Muscle layer of colon (tissue), 2 donors: ENCODE measurements around the gene TRPV2.

Experiments used
- H3K27ac ChIP-seq: one replicate; pipeline ENCODE4 v1.7.0; 2013; ENCODE audit warnings: low read depth, mild to moderate bottlenecking, low read length, moderate library complexity
- H3K27me3 ChIP-seq, 2 donors: one replicate each; pipeline ENCODE4 v1.7.0; 2013; ENCODE audit warnings: low read length in 2 of 2, mild to moderate bottlenecking in 2 of 2; ENCODE audit not compliant: insufficient read depth in 2 of 2, control insufficient read depth in 1 of 2
- H3K36me3 ChIP-seq: one replicate; pipeline ENCODE4 v1.7.0; 2013; ENCODE audit warnings: mild to moderate bottlenecking, low read length; ENCODE audit not compliant: insufficient read depth
- H3K4me1 ChIP-seq: one replicate; pipeline ENCODE4 v1.7.0; 2013; ENCODE audit warnings: mild to moderate bottlenecking, low read length; ENCODE audit not compliant: insufficient read depth
- H3K4me3 ChIP-seq, 2 donors: one replicate each; pipeline ENCODE4 v1.7.0; 2013; ENCODE audit warnings: low read length in 2 of 2, low read depth in 1 of 2, mild to moderate bottlenecking in 1 of 2, moderate library complexity in 1 of 2
- H3K9ac ChIP-seq: one replicate; pipeline ENCODE4 v1.7.0; 2013; ENCODE audit warnings: low read length
- H3K9me3 ChIP-seq: one replicate; pipeline ENCODE4 v1.7.0; 2013; ENCODE audit warnings: mild to moderate bottlenecking, low read length
- donor health status: abdominal sarcoma.
- donor health status: Adenocarcinoma of cecum.

Gene TRPV2

DNA sequence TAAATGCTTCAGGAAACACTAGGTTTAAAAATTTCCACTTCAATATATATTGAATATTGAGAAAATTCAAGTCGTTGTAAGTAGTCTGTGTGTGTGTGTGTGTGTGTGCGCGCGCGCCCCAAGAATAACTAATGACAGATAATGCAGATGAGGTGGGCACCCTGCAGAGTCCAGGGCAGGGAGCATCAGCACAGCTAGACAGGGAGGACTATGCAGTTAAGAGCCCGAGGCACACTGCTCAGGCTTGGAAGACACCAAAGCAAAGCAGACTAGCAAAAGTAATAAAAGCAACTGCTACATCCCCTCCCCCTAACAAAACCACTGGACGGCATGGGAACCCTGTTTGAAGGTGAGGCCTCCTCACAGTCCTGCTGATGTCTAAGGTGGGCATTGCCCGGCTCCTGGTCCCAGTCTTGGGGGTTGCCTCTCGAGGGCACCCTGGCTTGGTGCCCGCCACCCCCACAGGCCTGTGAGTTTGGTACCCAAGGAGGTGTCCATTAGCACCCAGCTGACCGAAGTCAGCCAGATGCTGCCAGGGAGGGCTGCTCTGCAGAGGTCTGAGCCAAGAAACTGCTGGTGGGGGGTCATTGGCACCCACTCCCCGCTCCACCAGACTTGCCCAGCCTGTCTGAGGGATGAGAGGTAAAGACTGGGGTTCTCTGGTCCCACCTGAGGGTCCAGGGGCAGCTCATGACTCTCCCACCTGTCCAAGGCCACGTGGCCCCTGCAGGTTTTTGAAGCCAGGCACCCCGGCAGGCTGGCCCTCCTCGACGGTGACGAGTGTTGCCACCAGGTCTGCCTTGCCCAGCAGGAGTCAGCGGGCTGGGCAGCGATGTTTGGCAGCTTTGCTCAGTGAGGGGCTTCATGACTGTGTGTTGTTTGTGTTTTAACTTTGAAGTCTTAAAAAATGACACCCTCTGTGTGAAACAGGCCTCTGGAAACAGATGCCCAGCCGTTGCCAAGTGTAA is 58.0 kb downstream of the TRPV2 start:
- peaks cover 13% of the 10 kb centered on the region for H3K4me1 ChIP-seq
- no peak overlapping the region for H3K4me3 ChIP-seq
- H3K36me3 ChIP-seq, result no peaks in the 10 kb centered on the region
- H3K9ac ChIP-seq, result no peak overlapping the region
- H3K9me3 ChIP-seq, result no peaks in the 10 kb centered on the region
- H3K27ac ChIP-seq, result no peak overlapping the region
- no peaks in the 10 kb centered on the region for H3K27me3 ChIP-seq

DNA sequence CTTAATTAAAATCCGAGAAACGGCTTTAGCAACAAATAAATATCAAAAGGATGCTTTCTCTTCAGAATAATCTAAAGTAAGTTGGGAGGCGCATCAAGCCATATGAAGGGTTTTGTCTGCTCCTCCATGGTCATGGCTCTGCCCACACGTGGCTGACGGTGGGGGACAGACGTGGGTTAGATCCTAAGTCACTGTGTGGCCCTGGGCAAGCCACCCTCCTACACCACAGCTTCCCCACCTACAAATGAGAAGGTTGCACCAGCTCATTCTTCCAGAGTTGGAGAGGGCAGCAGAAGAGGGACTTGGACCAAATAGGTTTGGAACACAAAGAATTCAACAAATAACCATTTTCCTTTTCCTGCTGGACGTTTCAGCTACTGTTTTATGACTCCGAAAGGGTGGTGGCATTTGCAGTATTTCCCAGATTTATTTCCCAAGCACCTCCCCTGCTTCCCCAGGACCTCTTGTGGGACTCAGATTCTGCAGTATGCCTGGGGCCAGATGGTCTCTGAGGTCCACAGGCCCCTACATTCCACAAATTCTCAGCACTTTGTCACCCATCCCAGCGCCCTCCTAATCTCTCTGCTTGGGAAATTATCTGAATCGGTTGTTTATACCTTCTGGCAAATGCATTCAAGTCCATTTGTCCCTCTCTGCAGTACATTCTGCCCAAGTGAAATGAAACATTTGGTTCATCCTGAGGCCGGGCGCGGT is 58.8 kb downstream of the TRPV2 start:
- Histone ChIP-seq H3K9ac (no peak overlapping the region), H3K4me3 (no peak overlapping the region), H3K4me1 (peaks cover 20% of the 10 kb centered on the region), H3K27ac (no peak overlapping the region), H3K9me3 (no peaks in the 10 kb centered on the region), H3K36me3 (no peaks in the 10 kb centered on the region), H3K27me3 (no peaks in the 10 kb centered on the region)

DNA sequence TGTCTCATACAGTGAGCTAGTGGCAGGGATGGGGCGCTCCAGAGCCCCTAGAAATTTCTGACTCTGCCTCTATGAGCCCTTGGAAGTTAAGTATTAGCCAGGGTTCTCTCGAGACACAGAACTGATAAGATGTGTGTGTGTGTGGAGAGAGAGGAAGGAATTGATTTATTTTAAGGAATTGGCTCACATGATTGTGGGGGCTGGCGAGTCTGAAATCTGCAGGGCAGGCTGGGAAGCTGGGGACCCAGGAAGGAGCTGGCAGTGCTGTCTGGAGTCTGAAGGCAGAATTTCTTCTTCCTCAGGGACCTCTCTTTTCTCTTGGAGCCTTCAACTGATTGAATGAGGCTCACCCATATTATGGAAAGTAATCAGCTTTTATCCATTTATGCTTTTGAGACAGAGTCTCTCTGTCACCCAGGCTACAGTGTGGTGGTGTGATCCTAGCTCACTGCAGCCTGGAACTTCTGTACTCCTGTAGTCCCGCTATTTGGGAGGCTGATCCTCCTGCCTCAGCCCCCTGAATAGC is 59.9 kb downstream of the TRPV2 start:
- Histone ChIP-seq H3K27me3 (no peaks in the 10 kb centered on the region), H3K27ac (no peak overlapping the region), H3K4me1 (peaks cover 20% of the 10 kb centered on the region), H3K4me3 (no peak overlapping the region), H3K9ac (no peak overlapping the region), H3K9me3 (no peaks in the 10 kb centered on the region), H3K36me3 (no peaks in the 10 kb centered on the region)

DNA sequence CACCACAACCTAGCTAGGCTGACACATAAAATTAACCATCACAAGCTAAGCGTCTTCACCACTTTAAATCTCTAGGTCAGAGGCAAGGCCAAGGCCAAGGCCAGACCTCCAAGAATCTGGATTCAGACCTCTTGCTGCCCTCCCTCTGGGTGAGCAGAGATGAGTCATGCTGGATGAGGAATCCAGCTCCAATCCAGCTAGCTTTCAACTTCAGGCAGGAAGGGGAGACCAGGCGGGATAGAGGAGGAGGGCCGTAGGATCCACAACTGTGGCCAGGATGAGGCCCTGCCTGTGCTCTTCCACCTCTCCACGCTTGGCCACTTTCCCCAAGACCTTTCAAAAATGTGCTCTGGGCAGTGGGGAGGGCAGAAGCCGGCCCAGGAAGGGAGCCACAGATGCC is 61.9 kb downstream of the TRPV2 start:
- H3K4me1 ChIP-seq, result peaks cover 20% of the 10 kb centered on the region
- H3K36me3 ChIP-seq, result no peaks in the 10 kb centered on the region
- no peak overlapping the region for H3K9ac ChIP-seq
- H3K4me3 ChIP-seq, result no peak overlapping the region
- H3K27me3 ChIP-seq, result no peaks in the 10 kb centered on the region
- peak overlapping the region; percentile 24 for H3K27ac ChIP-seq
- H3K9me3 ChIP-seq, result no peaks in the 10 kb centered on the region

DNA sequence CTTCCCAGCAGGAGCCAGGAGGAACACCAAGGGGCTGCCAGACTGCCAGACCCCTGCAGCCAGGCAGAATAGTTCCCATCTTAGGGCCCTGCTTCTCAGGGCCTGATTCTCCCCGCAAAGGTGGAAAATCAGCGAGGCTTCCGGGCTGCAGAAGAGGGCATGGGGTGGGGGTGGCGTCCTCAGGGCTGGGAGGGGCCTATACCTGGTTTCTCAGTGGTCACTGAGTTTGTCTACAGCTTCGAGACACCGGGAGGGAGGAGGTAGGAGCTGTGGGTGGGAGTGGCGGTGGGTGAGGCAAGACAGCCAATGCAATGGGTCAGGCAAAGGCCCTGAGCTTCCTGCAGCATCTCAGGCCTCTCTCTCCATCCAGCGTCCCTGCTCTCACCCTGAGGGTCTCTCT is 62.3 kb downstream of the TRPV2 start:
- Histone ChIP-seq H3K36me3 (no peaks in the 10 kb centered on the region), H3K4me3 (no peak overlapping the region), H3K27ac (no peak overlapping the region), H3K27me3 (no peaks in the 10 kb centered on the region), H3K4me1 (peaks cover 20% of the 10 kb centered on the region), H3K9me3 (no peaks in the 10 kb centered on the region), H3K9ac (no peak overlapping the region)

DNA sequence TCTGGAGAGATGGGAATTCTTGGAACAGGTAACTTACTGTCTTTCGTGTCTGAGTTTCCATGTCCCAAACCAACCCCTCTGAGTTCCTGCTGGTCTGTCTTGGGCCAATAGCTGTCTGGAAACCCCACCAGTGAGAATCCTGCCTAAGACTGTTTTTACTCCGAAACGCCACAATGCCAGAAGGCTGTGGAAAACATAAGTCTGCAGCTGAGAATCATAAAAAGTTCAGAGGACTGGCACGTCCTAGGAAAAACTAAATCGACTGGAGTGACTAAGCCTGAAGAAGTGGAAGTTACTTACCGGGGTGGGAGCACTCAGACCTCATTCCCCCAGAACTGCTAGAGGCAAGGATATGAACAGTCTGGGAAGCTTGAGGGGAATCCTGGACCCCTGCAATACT is 63.3 kb downstream of the TRPV2 start:
- no peak overlapping the region for H3K9ac ChIP-seq
- H3K4me1 ChIP-seq, result peaks cover 20% of the 10 kb centered on the region
- H3K27me3 ChIP-seq, result no peaks in the 10 kb centered on the region
- H3K9me3 ChIP-seq, result no peaks in the 10 kb centered on the region
- H3K36me3 ChIP-seq, result no peaks in the 10 kb centered on the region
- no peak overlapping the region for H3K27ac ChIP-seq
- H3K4me3 ChIP-seq, result no peak overlapping the region

DNA sequence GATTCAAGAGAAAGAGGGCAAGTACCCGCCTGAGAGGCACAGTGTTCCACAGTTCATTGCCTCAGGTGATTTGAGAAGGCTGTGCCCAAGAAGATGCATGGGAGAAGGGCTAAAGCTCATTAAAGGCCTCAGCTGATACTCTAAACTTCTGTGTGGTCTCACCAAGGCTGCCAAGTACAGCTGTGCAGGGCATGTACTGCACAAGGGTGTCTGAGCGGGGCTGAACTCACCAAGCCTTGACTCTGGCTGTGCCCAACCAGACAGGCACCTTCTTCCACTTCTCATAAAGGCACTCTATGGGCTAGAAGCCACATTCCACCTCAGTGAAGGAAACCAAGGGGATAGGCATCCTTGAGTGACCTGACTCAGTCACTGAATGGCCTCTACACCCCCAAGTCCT is 63.9 kb downstream of the TRPV2 start:
- Histone ChIP-seq H3K9me3 (no peaks in the 10 kb centered on the region), H3K27me3 (no peaks in the 10 kb centered on the region), H3K36me3 (no peaks in the 10 kb centered on the region), H3K4me3 (no peak overlapping the region), H3K27ac (no peak overlapping the region), H3K9ac (no peak overlapping the region), H3K4me1 (peaks cover 20% of the 10 kb centered on the region)

GRCh38 chr17:16480995-16481394 is 65.6 kb downstream of the TRPV2 start:
- Histone ChIP-seq H3K36me3 (no peaks in the 10 kb centered on the region), H3K27me3 (no peaks in the 10 kb centered on the region), H3K9ac (no peak overlapping the region), H3K4me3 (no peak overlapping the region), H3K9me3 (no peaks in the 10 kb centered on the region), H3K4me1 (peaks cover 38% of the 10 kb centered on the region), H3K27ac (no peak overlapping the region)

DNA sequence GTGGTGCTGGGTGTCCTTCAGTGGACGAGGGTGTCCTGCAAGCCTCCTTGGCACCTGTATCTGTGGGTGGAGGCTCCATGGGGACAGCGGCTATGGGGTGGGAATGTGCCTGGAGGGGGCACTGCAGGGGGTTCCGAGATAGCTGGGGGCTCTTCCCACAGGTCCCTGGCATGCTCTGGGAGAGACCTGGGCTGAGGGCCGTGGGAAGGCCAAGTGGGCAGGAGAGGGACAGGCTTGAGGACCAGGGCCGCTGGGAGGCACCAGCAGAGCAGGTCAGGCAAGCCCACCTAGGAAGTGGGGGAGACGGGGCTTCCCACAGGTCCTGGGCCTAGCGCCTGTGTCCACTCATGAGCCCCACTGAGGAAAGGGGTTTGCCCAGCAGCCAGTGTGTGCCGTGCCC is 66.9 kb downstream of the TRPV2 start:
- H3K4me3 ChIP-seq, result no peak overlapping the region
- peaks cover 46% of the 10 kb centered on the region for H3K4me1 ChIP-seq
- H3K27me3 ChIP-seq, result no peaks in the 10 kb centered on the region
- H3K9me3 ChIP-seq, result no peaks in the 10 kb centered on the region
- no peak overlapping the region for H3K9ac ChIP-seq
- no peaks in the 10 kb centered on the region for H3K36me3 ChIP-seq
- H3K27ac ChIP-seq, result no peak overlapping the region

DNA sequence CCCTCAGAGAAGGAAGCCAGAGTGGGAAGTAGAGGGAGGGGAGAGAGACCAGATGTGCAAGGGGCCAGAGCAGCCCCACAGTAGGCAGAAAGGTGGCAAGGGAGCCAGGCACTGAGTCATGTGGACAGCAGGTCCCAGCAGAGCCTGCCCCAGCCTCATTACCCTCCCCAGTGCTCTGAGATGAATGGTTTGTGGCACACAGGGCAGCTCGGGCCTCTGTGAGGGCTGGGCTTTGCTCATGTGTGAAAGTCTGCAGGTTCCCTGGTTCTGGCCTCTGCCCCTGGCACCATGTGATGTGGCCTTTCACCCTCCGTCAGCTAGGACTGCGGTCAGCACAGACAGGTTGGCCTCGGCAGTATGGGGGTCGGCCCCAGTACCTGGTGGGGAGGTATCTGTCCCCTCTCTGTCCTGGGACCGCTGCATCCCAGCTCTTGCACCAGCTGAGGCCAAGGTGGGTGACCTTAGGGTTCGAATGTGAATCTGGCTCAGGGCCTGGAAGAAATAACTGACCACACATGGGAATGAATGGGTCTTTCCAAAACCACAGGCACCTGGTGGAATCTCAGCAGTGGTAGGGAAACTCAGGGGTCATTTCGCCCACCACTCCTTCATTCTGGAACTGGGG is 67.8 kb downstream of the TRPV2 start:
- Histone ChIP-seq H3K9me3 (no peaks in the 10 kb centered on the region), H3K36me3 (no peaks in the 10 kb centered on the region), H3K4me3 (no peak overlapping the region), H3K27ac (no peak overlapping the region), H3K9ac (no peak overlapping the region), H3K4me1 (peaks cover 37% of the 10 kb centered on the region), H3K27me3 (no peaks in the 10 kb centered on the region)

- no peaks in the 10 kb centered on the region for H3K36me3 ChIP-seq
- H3K27me3 ChIP-seq, result no peaks in the 10 kb centered on the region
- H3K27ac ChIP-seq, result no peak overlapping the region
- H3K4me3 ChIP-seq, result peak overlapping the region in 1 of 2 donors; percentile 37
- no peak overlapping the region for H3K9ac ChIP-seq
- peaks cover 29% of the 10 kb centered on the region for H3K4me1 ChIP-seq
- H3K9me3 ChIP-seq, result no peaks in the 10 kb centered on the region
These were observed 69.2 kb downstream of the TRPV2 start for GRCh38 chr17:16484445-16485175.
